SK-N-SH treated with all-trans-retinoic acid at 6 μM for 48 hours (cell line): Measurements from ENCODE around the gene CRYGA.

Source experiments
- ATAC-seq: fragments of 200-7000 bp; cut with Tn5 transposase; 3 replicates; pipeline ENCODE4 v1.9.1; 2020; ENCODE audit warnings: mild to moderate bottlenecking, moderate library complexity
- ARNTL ChIP-seq: fragments of 450-650 bp; formaldehyde crosslinking; IDR thresholded peaks from 2 replicates; pipeline ENCODE4 v1.5.0; 2020; ENCODE audit warnings: low read depth, mild to moderate bottlenecking, moderate library complexity, borderline replicate concordance
- BACH2 ChIP-seq: fragments of 250-450 bp; sonication (Bioruptor Pico); IDR thresholded peaks from 2 replicates; pipeline ENCODE4 v1.9.0; 2021; ENCODE audit warnings: mild to moderate bottlenecking, borderline replicate concordance
- CREB5 ChIP-seq: fragments of 250-450 bp; sonication (Bioruptor Pico); IDR thresholded peaks from 2 replicates; pipeline ENCODE4 v1.5.1; 2020; ENCODE audit warnings: low read depth, mild to moderate bottlenecking, moderate library complexity
- CSDC2 ChIP-seq: fragments of 250-450 bp; sonication (Bioruptor Pico); IDR thresholded peaks from 2 replicates; pipeline ENCODE4 v1.5.0; 2020; ENCODE audit warnings: mild to moderate bottlenecking, moderate library complexity
- GLIS3 ChIP-seq: fragments of 250-450 bp; sonication (Bioruptor Pico); IDR thresholded peaks from 2 replicates; pipeline ENCODE4 v1.5.0; 2020; ENCODE audit warnings: mild to moderate bottlenecking, moderate library complexity
- ISL1 ChIP-seq: fragments of 250-450 bp; sonication (Bioruptor Pico); IDR thresholded peaks from 2 replicates; pipeline ENCODE4 v2.1.2; 2022; ENCODE audit warnings: mild to moderate bottlenecking, moderate library complexity
- OSR1 ChIP-seq: fragments of 250-450 bp; sonication (Bioruptor Pico); IDR thresholded peaks from 2 replicates; pipeline ENCODE4 v1.8.0; 2022; ENCODE audit warnings: moderate library complexity, mild to moderate bottlenecking, inconsistent platforms
- PATZ1 ChIP-seq: fragments of 250-450 bp; sonication (Bioruptor Pico); IDR thresholded peaks from 2 replicates; pipeline ENCODE4 v1.8.0; 2020; ENCODE audit warnings: mild to moderate bottlenecking, moderate library complexity, borderline replicate concordance
- PPARA ChIP-seq: fragments of 250-450 bp; sonication (Bioruptor Pico); IDR thresholded peaks from 2 replicates; pipeline ENCODE4 v1.5.0; 2020; ENCODE audit warnings: mild to moderate bottlenecking, borderline replicate concordance
- RARB ChIP-seq: fragments of 250-450 bp; sonication (Bioruptor Pico); IDR thresholded peaks from 2 replicates; pipeline ENCODE4 v1.8.0; 2021; ENCODE audit warnings: mild to moderate bottlenecking, moderate library complexity
- SNAI2 ChIP-seq: fragments of 250-450 bp; sonication (Bioruptor Pico); IDR thresholded peaks from 2 replicates; pipeline ENCODE4 v1.5.0; 2020; ENCODE audit warnings: mild to moderate bottlenecking, moderate library complexity
- ZC3H10 ChIP-seq: fragments of 250-450 bp; sonication (Bioruptor Pico); IDR thresholded peaks from 2 replicates; pipeline ENCODE4 v1.5.1; 2021; ENCODE audit warnings: mild to moderate bottlenecking, moderate library complexity
- ZFP30 ChIP-seq: fragments of 450-650 bp; formaldehyde crosslinking; IDR thresholded peaks from 2 replicates; pipeline ENCODE4 v1.5.0; 2022; ENCODE audit warnings: mild to moderate bottlenecking, moderate library complexity
- ZNF70 ChIP-seq: fragments of 450-650 bp; formaldehyde crosslinking; IDR thresholded peaks from 2 replicates; pipeline ENCODE4 v1.5.0; 2020; ENCODE audit warnings: mild to moderate bottlenecking, moderate library complexity
- ZNF8 ChIP-seq: fragments of 450-650 bp; formaldehyde crosslinking; IDR thresholded peaks from 2 replicates; pipeline ENCODE4 v1.5.0; 2020; ENCODE audit warnings: mild to moderate bottlenecking, moderate library complexity
- TF ChIP-seq, protein P1 (sequence below): fragments of 250-450 bp; sonication (Bioruptor Pico); IDR thresholded peaks from 2 replicates; pipeline ENCODE4 v1.5.0; 2020; ENCODE audit warnings: mild to moderate bottlenecking, moderate library complexity
- TF ChIP-seq, protein P2 (sequence below): fragments of 250-450 bp; sonication (Bioruptor Pico); IDR thresholded peaks from 2 replicates; pipeline ENCODE4 v1.5.1; 2021; ENCODE audit warnings: mild to moderate bottlenecking, moderate library complexity

The CRYGA gene

DNA sequence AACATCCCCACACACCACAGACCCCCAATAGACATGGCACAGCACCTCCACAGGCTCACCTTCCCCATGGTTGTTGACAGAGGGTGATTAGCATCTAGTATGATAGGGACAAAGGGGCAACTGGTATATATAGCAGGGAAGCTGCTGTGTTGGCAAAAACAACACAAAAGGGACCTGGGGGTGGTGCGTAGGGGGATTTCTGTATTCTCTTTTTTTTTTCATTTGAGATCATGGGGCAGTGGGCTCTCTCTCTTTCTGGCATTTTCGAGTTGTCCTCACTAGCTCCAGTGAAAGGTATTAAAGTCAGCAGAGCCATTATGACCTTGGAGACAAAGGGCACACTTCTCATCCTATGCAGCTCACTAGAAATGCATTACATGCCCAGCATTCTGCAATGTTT lies at the start of gene CRYGA:
Gene CRYGA (minus strand): TSS at position 101 of the 400 bp plus-strand sequence. CDS start 33 bp downstream, at position 68.
- TF ChIP-seq ZNF70 (CRISPR knock-in tag) (no peak), RARB (CRISPR knock-in tag) (no peak), ISL1 (CRISPR knock-in tag) (no peak), CREB5 (CRISPR knock-in tag) (no peak)
- TF ChIP-seq, protein P1, sequence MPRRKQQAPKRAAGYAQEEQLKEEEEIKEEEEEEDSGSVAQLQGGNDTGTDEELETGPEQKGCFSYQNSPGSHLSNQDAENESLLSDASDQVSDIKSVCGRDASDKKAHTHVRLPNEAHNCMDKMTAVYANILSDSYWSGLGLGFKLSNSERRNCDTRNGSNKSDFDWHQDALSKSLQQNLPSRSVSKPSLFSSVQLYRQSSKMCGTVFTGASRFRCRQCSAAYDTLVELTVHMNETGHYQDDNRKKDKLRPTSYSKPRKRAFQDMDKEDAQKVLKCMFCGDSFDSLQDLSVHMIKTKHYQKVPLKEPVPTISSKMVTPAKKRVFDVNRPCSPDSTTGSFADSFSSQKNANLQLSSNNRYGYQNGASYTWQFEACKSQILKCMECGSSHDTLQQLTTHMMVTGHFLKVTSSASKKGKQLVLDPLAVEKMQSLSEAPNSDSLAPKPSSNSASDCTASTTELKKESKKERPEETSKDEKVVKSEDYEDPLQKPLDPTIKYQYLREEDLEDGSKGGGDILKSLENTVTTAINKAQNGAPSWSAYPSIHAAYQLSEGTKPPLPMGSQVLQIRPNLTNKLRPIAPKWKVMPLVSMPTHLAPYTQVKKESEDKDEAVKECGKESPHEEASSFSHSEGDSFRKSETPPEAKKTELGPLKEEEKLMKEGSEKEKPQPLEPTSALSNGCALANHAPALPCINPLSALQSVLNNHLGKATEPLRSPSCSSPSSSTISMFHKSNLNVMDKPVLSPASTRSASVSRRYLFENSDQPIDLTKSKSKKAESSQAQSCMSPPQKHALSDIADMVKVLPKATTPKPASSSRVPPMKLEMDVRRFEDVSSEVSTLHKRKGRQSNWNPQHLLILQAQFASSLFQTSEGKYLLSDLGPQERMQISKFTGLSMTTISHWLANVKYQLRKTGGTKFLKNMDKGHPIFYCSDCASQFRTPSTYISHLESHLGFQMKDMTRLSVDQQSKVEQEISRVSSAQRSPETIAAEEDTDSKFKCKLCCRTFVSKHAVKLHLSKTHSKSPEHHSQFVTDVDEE (CRISPR knock-in tag) = no peak
- ATAC-seq = no peak

DNA sequence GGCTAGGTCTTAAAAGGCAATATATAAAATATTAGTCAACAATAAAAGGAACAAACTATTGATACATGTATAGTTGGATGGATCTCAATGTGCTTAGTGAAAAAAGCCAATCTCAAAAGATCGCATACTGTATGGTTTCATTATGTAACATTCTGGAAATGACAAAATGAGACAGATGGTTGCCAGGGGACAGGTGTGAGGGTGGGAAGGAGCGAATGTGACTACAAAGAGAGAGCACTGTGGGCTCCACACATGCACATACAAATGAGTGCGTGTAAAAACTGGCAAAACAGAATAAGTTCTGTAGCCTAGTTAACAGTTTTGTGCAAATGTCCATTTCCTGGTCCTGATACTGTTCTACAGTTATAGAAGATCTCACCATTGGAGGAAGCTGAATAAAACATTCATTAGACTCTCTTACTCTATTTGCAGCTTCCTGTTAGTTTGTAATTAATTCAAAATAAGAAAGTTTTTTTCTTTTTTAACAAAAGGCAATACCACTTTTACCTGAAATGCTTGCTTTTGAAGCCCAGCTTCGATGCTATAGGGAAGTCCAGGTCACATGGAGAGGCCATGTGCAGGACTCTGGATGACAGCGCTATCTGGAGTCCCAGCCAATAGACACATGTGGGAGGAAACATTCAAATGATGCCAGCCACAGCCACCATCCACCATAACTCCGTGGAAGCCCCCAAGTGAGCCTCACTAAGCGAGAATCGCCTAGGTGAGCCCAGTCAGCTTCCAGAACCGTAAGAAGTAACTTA lies 47.5 kb upstream of the CRYGA start:
- ATAC-seq = no peak
- TF ChIP-seq ZC3H10 (CRISPR knock-in tag) (no peak), RARB (CRISPR knock-in tag) (no peak), GLIS3 (CRISPR knock-in tag) (no peak), ZFP30 (CRISPR knock-in tag) (no peak), SNAI2 (CRISPR knock-in tag) (no peak), CSDC2 (CRISPR knock-in tag) (no peak), ZNF70 (CRISPR knock-in tag) (no peak), PPARA (CRISPR knock-in tag) (no peak), OSR1 (CRISPR knock-in tag) (no peak), ISL1 (CRISPR knock-in tag) (no peak), BACH2 (CRISPR knock-in tag) (no peak), ARNTL (CRISPR knock-in tag) (no peak)
- TF ChIP-seq, protein P2, sequence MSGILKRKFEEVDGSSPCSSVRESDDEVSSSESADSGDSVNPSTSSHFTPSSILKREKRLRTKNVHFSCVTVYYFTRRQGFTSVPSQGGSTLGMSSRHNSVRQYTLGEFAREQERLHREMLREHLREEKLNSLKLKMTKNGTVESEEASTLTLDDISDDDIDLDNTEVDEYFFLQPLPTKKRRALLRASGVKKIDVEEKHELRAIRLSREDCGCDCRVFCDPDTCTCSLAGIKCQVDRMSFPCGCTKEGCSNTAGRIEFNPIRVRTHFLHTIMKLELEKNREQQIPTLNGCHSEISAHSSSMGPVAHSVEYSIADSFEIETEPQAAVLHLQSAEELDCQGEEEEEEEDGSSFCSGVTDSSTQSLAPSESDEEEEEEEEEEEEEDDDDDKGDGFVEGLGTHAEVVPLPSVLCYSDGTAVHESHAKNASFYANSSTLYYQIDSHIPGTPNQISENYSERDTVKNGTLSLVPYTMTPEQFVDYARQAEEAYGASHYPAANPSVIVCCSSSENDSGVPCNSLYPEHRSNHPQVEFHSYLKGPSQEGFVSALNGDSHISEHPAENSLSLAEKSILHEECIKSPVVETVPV = no peak
- TF ChIP-seq, protein P1 (CRISPR knock-in tag) = no peak

DNA sequence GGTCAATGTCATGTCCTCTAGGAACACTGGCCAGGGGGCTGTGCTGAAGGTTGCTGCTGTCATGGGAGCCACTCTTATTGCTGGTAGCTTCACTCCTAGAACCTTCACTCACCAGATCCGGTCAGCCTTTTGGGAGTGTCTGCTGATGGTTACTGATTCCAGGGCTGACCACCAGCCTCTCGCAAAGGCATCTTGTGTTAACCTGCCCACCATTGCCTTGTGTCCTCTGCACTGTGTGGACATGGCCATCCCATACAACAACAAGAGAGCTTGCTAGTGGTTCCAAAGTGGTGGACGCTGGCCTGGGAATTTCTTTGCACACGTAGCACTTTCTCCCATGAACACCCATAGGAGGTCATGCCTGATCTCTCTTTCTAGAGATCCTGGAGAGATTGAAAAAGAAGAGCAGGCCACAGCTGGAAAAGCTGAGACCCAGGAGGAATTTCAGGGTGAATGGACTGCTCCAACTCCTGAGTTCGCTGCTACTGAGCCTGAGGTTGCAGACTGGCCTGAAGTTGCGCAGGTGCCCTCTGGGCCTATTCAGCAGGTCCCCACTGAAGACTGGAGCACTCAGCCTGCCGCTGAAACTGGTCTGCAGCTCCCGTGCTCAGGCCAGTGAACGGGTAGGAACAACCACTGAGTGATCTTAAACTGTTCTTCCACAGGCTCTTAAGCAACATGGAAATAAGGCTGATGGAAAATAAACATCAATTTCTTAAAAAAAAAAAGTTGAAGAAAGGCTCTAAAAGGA lies 45.1 kb upstream of the CRYGA start:
- no peak for ATAC-seq
- no peak for TF ChIP-seq ZNF70 (CRISPR knock-in tag)
- TF ChIP-seq ZC3H10 (CRISPR knock-in tag) = no peak
- TF ChIP-seq, protein P1 (CRISPR knock-in tag) = no peak
- no peak for TF ChIP-seq PPARA (CRISPR knock-in tag)
- TF ChIP-seq BACH2 (CRISPR knock-in tag) = no peak
- TF ChIP-seq ZNF8 = no peak
- TF ChIP-seq GLIS3 (CRISPR knock-in tag) = no peak
- TF ChIP-seq CREB5 (CRISPR knock-in tag) = no peak
- TF ChIP-seq, protein P2 = no peak
- no peak for TF ChIP-seq PATZ1 (CRISPR knock-in tag)
- TF ChIP-seq, all 23 proteins: peak for 0
